Measurements from ENCODE around the gene PPIA. TPM values are rescaled to one million over a fixed set of nuclear protein-coding genes. Genes with fewer than 3 reads are reported as not detected.

The PPIA gene
- polyA plus RNA-seq, 1 donor from 2014 or later = 2,769 TPM

GRCh38 chr7:44767912-44768627, 28.4 kb upstream of the PPIA start:
- Histone ChIP-seq H3K9ac (ENCODE audit: low read length) (no peak overlapping the region), H3K9me3 (ENCODE audit: low read length) (no peaks in the 10 kb centered on the region), H3F3A (ENCODE audit: insufficient read depth, low read length, poor library complexity, severe bottlenecking) (no peaks in the 10 kb centered on the region), H3K9me2 (ENCODE audit: insufficient read depth, low read length) (no peaks in the 10 kb centered on the region), H3K79me2 (replicated peaks; ENCODE audit: insufficient read depth, low read length) (no peaks in the 10 kb centered on the region), H3K4me3 (ENCODE audit: low read length) (no peak overlapping the region), H4K20me1 (ENCODE audit: insufficient read depth) (no peaks in the 10 kb centered on the region), H3K27me3 (ENCODE audit: insufficient read depth, low read depth, low read length) (no peaks in the 10 kb centered on the region), H3K4me2 (ENCODE audit: low read length) (no peak overlapping the region), H2AFZ (ENCODE audit: low read depth, low read length) (no peak overlapping the region), H3K27ac (ENCODE audit: low read length) (no peak overlapping the region), H3K36me3 (ENCODE audit: insufficient read depth, low read length) (no peaks in the 10 kb centered on the region)
- TF ChIP-seq CTCF (IDR thresholded peaks at IDR 0.05; ENCODE audit: poor library complexity, severe bottlenecking) (no peak), POLR2AphosphoS5 (IDR thresholded peaks at IDR 0.05) (no peak), REST (IDR thresholded peaks at IDR 0.05; ENCODE audit: borderline replicate concordance) (no peak), SMC3 (conservative IDR thresholded peaks at IDR 0.05; ENCODE audit: poor library complexity) (no peak), EZH2 (IDR thresholded peaks at IDR 0.05; ENCODE audit: borderline replicate concordance, insufficient read depth, low read length, poor library complexity, severe bottlenecking) (no peak), EP300 (conservative IDR thresholded peaks at IDR 0.05; ENCODE audit: poor library complexity, severe bottlenecking) (no peak), RAD21 (conservative IDR thresholded peaks at IDR 0.05) (no peak), MXI1 (conservative IDR thresholded peaks at IDR 0.05; ENCODE audit: poor library complexity, severe bottlenecking) (no peak), TAF1 (IDR thresholded peaks at IDR 0.05; ENCODE audit: low read depth) (no peak)

GRCh38 chr7:44768628-44769371, 27.7 kb upstream of the PPIA start:
- Histone ChIP-seq H3K9ac (ENCODE audit: low read length) (no peak overlapping the region), H3K4me3 (ENCODE audit: low read length) (no peak overlapping the region), H3K9me3 (ENCODE audit: low read length) (no peaks in the 10 kb centered on the region), H3K79me2 (replicated peaks; ENCODE audit: insufficient read depth, low read length) (no peaks in the 10 kb centered on the region), H4K20me1 (ENCODE audit: insufficient read depth) (no peaks in the 10 kb centered on the region), H3K36me3 (ENCODE audit: insufficient read depth, low read length) (no peaks in the 10 kb centered on the region), H3K27ac (ENCODE audit: low read length) (no peak overlapping the region), H2AFZ (ENCODE audit: low read depth, low read length) (no peak overlapping the region), H3K27me3 (ENCODE audit: insufficient read depth, low read depth, low read length) (no peaks in the 10 kb centered on the region), H3K4me2 (ENCODE audit: low read length) (no peak overlapping the region), H3K9me2 (ENCODE audit: insufficient read depth, low read length) (no peaks in the 10 kb centered on the region), H3F3A (ENCODE audit: insufficient read depth, low read length, poor library complexity, severe bottlenecking) (no peaks in the 10 kb centered on the region)
- no peak for TF ChIP-seq EP300 (conservative IDR thresholded peaks at IDR 0.05; ENCODE audit: poor library complexity, severe bottlenecking)
- no peak for TF ChIP-seq CTCF (IDR thresholded peaks at IDR 0.05; ENCODE audit: poor library complexity, severe bottlenecking)

Data from neural cell (in vitro differentiated cells).